Left cardiac atrium (tissue), 4 donors: ENCODE results near the gene PICK1. TPM values are rescaled to one million over a fixed set of nuclear protein-coding genes. Genes with fewer than 3 reads are reported as not detected.

Experiments used
- ATAC-seq, 2 donors: fragments of 200-7000 bp; cut with Tn5 transposase; one replicate each; pipeline ENCODE4 v1.9.1; 2020; ENCODE audit warnings: mild to moderate bottlenecking in 2 of 2, moderate library complexity in 2 of 2
- DNase-seq: peaks from one replicate; pipeline ENCODE4 v3.0.0-alpha.2; 2020
- intact Hi-C, 2 donors: fragments of 100-400 bp; cut with DNase I; formaldehyde crosslinking; loops; one replicate each; pipeline versions ENCODE4 v1.14.1 to v1.15.1; 2022 to 2023
- total RNA-seq, 2 donors: library from RNA; stranded (reverse); fragmentation: NEBNext Ultra II Directional; extraction: Animal tissue kit (Norgen Biotek cat#: 25700); gene quantifications; one replicate each; pipeline ENCODE4 v1.2.1, GENCODE V29; 2021
- donor health status: DM: no; HTN: yes; CAD: no.
- donor health status: DM: no; HTN: yes; CAD: no; lungs with severe emphysema.
- donor health status: DM: yes; HTN: yes; CAD: no.
- donor health status: Dilated cardiomyopathy.

PICK1 gene
- total RNA-seq, 2 donors from 2014 or later: 19.4 to 21.0 TPM

DNA sequence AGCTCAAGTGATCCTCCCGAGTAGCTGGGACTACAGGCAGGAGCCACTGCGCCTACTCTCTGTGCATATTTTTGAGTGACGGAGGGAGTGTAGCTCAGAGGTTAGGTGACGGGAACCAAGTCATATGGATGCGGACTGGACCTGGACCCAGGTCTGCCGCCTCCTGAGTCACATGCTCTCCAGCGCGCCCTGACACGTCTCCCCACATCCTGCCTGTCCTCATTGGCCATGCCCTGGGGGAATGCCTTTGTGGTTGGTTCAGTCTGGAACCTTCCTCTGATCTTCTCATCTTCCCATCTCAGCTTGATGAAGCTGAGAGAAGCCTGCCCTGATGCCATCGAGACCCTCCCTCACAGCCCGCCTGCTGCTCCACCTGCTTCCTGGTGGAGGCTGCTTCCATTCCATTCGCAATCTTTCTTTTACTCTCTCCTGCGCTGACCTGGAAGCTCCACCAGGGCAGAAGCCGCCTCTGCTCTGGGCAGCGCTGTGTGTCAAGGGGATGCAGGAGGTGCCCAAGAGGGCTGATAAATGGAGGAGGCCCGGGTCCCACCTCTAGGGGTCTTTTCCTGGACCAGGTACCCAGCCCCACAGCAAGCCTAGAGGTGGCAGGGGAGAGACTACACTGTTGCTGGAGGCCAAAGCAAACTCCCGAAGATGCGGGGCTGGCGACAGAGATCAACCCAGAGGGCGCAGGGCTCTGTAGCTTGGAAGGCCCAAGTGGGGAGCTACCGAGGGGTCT is 67.2 kb downstream of the PICK1 start:
- ATAC-seq (no peak), DNase-seq (no peak)
- intact Hi-C loops: no loop called here

DNA sequence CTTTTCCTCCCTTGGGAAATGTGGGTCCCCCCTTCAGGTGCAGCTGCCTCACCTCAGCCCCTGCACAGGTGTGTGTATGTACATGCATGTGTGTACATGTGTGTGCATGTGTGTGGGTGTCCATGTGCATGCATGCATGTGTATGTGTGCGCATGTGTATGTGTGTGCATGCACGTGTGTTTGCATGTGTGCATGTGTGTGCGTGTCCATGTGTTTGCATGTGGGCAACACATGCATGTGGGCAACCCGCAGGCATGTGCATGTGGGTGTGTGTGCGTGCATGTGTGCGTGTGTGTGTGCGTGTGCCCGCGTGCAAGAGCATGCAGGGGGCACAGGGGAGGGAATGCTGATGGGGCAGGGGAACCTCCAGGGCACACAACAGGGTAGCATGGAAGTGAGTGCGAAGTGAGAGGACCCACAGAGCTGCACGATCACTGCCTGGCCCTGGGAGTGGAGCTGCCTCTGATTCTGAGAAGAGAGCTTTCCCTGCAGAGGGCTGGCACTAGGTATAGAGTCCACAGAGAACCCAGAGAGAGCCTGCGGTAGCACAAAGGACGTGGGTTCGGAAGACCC is 67.9 kb downstream of the PICK1 start:
- intact Hi-C loops: no loop called here
- ATAC-seq (no peak), DNase-seq (no peak)

Other genes starting within 250 kb of the PICK1 start
- 10 to 100 TPM; 16.7 to 19.0 TPM for gene GCAT, start 249.5 kb upstream of the PICK1 start, total RNA-seq
- not detected for gene GALR3, start 234.0 kb upstream of the PICK1 start, total RNA-seq
- 10 to 100 TPM in 1 of 2 donors, 1 to 10 TPM in 1; 9.9 to 12.8 TPM for gene ANKRD54, start 213.1 kb upstream of the PICK1 start, total RNA-seq
- gene EIF3L, start 208.0 kb upstream of the PICK1 start, total RNA-seq: 100 to 1,000 TPM; 282 to 298 TPM
- gene MICALL1, start 151.1 kb upstream of the PICK1 start, total RNA-seq: 10 to 100 TPM; 14.3 to 18.3 TPM
- under 1 TPM in 1 of 2 donors, not detected in 1; 0.21 TPM for gene C22orf23, start 103.8 kb upstream of the PICK1 start, total RNA-seq
- gene POLR2F, start 103.7 kb upstream of the PICK1 start, total RNA-seq: 10 to 100 TPM; 62.6 to 68.1 TPM
- 1 to 10 TPM; 1.9 to 3.6 TPM for gene SOX10, start 72.8 kb upstream of the PICK1 start, total RNA-seq
- under 1 TPM in 1 of 2 donors, not detected in 1; 0.27 TPM for gene SLC16A8, start 26.8 kb downstream of the PICK1 start, total RNA-seq
- under 1 TPM; 0.63 to 0.65 TPM for gene BAIAP2L2, start 53.3 kb downstream of the PICK1 start, total RNA-seq
- gene PLA2G6, start 124.4 kb downstream of the PICK1 start, total RNA-seq: 10 to 100 TPM; 14.3 to 21.1 TPM
- gene MAFF, start 144.6 kb downstream of the PICK1 start, total RNA-seq: 10 to 100 TPM in 1 of 2 donors, 1 to 10 TPM in 1; 9.4 to 27.8 TPM
- gene TMEM184B, start 215.6 kb downstream of the PICK1 start, total RNA-seq: 10 to 100 TPM; 47.2 to 60.3 TPM